GM23338 (cell line): ENCODE results near the gene TMEM151B.

Source experiments
- CTCF ChIP-seq, 2 experiments: fragments of 200-600 bp in 1 of 2; sonication (generic) in 1 of 2; conservative IDR thresholded peaks; 2 replicates each; pipeline versions ENCODE4 v1.5.1 to v1.6.1; 2016 to 2017; ENCODE audit warnings: antibody characterized with exemption in 2 of 2, low read depth in 2 of 2, mild to moderate bottlenecking in 2 of 2, moderate library complexity in 1 of 2
- EZH2 ChIP-seq: fragments of 200-600 bp; sonication (generic); IDR thresholded peaks from one replicate; pipeline ENCODE4 v1.8.0; 2017; ENCODE audit warnings: antibody characterized with exemption, mild to moderate bottlenecking, low read depth; ENCODE audit not compliant: unreplicated experiment
- EZH2phosphoT487 ChIP-seq: fragments of 200-600 bp; sonication (generic); IDR thresholded peaks from one replicate; pipeline ENCODE4 v1.8.1; 2018; ENCODE audit warnings: antibody characterized with exemption; ENCODE audit not compliant: unreplicated experiment
- POLR2AphosphoS5 ChIP-seq: IDR thresholded peaks from 2 replicates; pipeline ENCODE4 v1.6.1; 2016; ENCODE audit warnings: antibody characterized with exemption, low read depth
- REST ChIP-seq: IDR thresholded peaks from one replicate; pipeline ENCODE4 v1.6.1; 2018; ENCODE audit warnings: antibody characterized with exemption; ENCODE audit not compliant: unreplicated experiment
- ZNF114 ChIP-seq: fragments of 250-450 bp; sonication (Bioruptor Pico); IDR thresholded peaks from 2 replicates; pipeline ENCODE4 v1.5.0; 2020; ENCODE audit warnings: mild to moderate bottlenecking, moderate library complexity
- TF ChIP-seq, protein P1 (sequence below): fragments of 250-450 bp; sonication (Bioruptor Pico); IDR thresholded peaks from 2 replicates; pipeline ENCODE4 v1.5.0; 2020; ENCODE audit warnings: mild to moderate bottlenecking, moderate library complexity
- TF ChIP-seq, protein P2 (sequence below): IDR thresholded peaks from 2 replicates; pipeline ENCODE4 v1.6.1; 2016; ENCODE audit warnings: antibody characterized with exemption

DNA sequence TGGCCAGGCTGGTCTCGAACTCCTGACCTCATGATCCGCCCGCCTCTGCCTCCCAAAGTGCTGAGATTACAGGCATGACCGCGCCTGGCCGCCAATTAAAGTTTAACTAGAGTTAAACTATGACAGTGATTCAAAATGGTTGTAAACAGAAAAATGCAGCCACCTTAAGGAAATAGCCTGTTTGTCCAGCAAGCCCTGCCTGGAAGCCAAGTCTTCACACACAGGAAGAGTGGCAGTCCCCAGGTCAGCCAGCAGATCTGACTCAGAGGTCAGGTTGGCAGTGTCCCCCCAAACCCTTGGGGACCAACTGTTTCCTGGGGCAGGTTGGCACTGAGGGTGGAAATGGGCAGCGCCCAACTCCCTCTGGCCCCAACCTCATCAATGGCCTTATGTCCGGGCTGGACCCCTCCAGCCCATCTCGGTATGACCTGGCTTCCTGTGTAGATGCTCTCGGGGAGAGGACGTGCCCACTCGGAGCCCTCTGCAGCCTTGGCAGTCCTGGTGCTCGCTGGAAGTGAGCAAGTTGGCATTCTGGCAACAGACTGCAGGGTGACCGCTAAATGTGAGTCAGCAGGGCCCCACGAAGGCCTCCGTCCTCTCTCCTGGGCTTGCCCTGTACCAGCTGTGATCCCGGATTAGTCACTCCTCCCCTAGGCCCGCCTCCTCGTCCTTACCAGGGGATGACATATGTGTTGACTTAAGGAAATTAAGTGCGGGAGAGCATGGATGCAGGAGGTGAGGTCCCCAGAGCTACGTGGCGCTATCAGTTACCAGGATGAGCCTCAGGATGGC, 33.0 kb upstream of the TMEM151B start:
- TF ChIP-seq CTCF (conservative IDR thresholded peaks at IDR 0.05; ENCODE audit: low read depth in 2 of 2): no peak
- TF ChIP-seq, protein P1, sequence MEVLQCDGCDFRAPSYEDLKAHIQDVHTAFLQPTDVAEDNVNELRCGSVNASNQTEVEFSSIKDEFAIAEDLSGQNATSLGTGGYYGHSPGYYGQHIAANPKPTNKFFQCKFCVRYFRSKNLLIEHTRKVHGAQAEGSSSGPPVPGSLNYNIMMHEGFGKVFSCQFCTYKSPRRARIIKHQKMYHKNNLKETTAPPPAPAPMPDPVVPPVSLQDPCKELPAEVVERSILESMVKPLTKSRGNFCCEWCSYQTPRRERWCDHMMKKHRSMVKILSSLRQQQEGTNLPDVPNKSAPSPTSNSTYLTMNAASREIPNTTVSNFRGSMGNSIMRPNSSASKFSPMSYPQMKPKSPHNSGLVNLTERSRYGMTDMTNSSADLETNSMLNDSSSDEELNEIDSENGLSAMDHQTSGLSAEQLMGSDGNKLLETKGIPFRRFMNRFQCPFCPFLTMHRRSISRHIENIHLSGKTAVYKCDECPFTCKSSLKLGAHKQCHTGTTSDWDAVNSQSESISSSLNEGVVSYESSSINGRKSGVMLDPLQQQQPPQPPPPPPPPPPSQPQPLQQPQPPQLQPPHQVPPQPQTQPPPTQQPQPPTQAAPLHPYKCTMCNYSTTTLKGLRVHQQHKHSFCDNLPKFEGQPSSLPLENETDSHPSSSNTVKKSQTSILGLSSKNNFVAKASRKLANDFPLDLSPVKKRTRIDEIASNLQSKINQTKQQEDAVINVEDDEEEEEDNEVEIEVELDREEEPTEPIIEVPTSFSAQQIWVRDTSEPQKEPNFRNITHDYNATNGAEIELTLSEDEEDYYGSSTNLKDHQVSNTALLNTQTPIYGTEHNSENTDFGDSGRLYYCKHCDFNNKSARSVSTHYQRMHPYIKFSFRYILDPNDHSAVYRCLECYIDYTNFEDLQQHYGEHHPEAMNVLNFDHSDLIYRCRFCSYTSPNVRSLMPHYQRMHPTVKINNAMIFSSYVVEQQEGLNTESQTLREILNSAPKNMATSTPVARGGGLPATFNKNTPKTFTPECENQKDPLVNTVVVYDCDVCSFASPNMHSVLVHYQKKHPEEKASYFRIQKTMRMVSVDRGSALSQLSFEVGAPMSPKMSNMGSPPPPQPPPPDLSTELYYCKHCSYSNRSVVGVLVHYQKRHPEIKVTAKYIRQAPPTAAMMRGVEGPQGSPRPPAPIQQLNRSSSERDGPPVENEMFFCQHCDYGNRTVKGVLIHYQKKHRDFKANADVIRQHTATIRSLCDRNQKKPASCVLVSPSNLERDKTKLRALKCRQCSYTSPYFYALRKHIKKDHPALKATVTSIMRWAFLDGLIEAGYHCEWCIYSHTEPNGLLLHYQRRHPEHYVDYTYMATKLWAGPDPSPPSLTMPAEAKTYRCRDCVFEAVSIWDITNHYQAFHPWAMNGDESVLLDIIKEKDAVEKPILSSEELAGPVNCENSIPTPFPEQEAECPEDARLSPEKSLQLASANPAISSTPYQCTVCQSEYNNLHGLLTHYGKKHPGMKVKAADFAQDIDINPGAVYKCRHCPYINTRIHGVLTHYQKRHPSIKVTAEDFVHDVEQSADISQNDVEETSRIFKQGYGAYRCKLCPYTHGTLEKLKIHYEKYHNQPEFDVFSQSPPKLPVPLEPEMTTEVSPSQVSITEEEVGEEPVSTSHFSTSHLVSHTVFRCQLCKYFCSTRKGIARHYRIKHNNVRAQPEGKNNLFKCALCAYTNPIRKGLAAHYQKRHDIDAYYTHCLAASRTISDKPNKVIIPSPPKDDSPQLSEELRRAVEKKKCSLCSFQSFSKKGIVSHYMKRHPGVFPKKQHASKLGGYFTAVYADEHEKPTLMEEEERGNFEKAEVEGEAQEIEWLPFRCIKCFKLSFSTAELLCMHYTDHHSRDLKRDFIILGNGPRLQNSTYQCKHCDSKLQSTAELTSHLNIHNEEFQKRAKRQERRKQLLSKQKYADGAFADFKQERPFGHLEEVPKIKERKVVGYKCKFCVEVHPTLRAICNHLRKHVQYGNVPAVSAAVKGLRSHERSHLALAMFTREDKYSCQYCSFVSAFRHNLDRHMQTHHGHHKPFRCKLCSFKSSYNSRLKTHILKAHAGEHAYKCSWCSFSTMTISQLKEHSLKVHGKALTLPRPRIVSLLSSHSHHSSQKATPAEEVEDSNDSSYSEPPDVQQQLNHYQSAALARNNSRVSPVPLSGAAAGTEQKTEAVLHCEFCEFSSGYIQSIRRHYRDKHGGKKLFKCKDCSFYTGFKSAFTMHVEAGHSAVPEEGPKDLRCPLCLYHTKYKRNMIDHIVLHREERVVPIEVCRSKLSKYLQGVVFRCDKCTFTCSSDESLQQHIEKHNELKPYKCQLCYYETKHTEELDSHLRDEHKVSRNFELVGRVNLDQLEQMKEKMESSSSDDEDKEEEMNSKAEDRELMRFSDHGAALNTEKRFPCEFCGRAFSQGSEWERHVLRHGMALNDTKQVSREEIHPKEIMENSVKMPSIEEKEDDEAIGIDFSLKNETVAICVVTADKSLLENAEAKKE (CRISPR knock-in tag): no peak
- TF ChIP-seq REST: no peak
- no peak for TF ChIP-seq POLR2AphosphoS5
- no peak for TF ChIP-seq EZH2phosphoT487
- TF ChIP-seq EZH2: no peak
- TF ChIP-seq, protein P2, sequence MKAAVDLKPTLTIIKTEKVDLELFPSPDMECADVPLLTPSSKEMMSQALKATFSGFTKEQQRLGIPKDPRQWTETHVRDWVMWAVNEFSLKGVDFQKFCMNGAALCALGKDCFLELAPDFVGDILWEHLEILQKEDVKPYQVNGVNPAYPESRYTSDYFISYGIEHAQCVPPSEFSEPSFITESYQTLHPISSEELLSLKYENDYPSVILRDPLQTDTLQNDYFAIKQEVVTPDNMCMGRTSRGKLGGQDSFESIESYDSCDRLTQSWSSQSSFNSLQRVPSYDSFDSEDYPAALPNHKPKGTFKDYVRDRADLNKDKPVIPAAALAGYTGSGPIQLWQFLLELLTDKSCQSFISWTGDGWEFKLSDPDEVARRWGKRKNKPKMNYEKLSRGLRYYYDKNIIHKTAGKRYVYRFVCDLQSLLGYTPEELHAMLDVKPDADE: no peak
- no peak for TF ChIP-seq ZNF114 (CRISPR knock-in tag)
